HG03108 (cell line): ENCODE measurements around the gene ZDHHC7.

Experiments used
- ATAC-seq: cut with Tn5 transposase; IDR thresholded peaks from one replicate; pipeline ENCODE4 v1.9.1; 2021; ENCODE audit warnings: moderate library complexity; ENCODE audit not compliant: unreplicated experiment

Gene ZDHHC7

GRCh38 chr16:85025781-85026653 lies 14.7 kb upstream of the ZDHHC7 start:
- no peak for ATAC-seq

GRCh38 chr16:85019659-85020245 lies 8.4 kb upstream of the ZDHHC7 start:
- no peak for ATAC-seq

- no peak for ATAC-seq
These were observed 7.3 kb upstream of the ZDHHC7 start for GRCh38 chr16:85018529-85019236.

- no peak for ATAC-seq
These were observed 6.3 kb upstream of the ZDHHC7 start for GRCh38 chr16:85017633-85018032.

GRCh38 chr16:85017151-85017550 lies 5.8 kb upstream of the ZDHHC7 start:
- peak; percentile 56 for ATAC-seq

GRCh38 chr16:85015481-85016187 lies 4.3 kb upstream of the ZDHHC7 start:
- ATAC-seq = no peak

- no peak for ATAC-seq
These were observed 3.0 kb upstream of the ZDHHC7 start for GRCh38 chr16:85014311-85014710.

- no peak for ATAC-seq
These were observed 530 bp upstream of the ZDHHC7 start for GRCh38 chr16:85011846-85012284.

- ATAC-seq = no peak
These were observed 847 bp downstream of the ZDHHC7 start for GRCh38 chr16:85010446-85010930.

- no peak for ATAC-seq
These were observed 3.1 kb downstream of the ZDHHC7 start for GRCh38 chr16:85008271-85008670.

- no peak for ATAC-seq
These were observed 3.7 kb downstream of the ZDHHC7 start for GRCh38 chr16:85007496-85008214.

- no peak for ATAC-seq
These were observed 4.7 kb downstream of the ZDHHC7 start for GRCh38 chr16:85006639-85007038.

- no peak for ATAC-seq
These were observed 5.9 kb downstream of the ZDHHC7 start for GRCh38 chr16:85005285-85006069.

- ATAC-seq = no peak
These were observed 6.6 kb downstream of the ZDHHC7 start for GRCh38 chr16:85004587-85005205.

- ATAC-seq = no peak
These were observed 7.4 kb downstream of the ZDHHC7 start for GRCh38 chr16:85003725-85004586.

GRCh38 chr16:85003076-85003475 lies 8.3 kb downstream of the ZDHHC7 start:
- no peak for ATAC-seq

- ATAC-seq = no peak
These were observed 8.7 kb downstream of the ZDHHC7 start for GRCh38 chr16:85002608-85003007.

- no peak for ATAC-seq
These were observed 9.2 kb downstream of the ZDHHC7 start for GRCh38 chr16:85002099-85002541.
